ENCODE measurements around the gene FBXL20. TPM values are rescaled to one million over a fixed set of nuclear protein-coding genes. Genes with fewer than 3 reads are reported as not detected.

Gene FBXL20
- total and polyA plus RNA-seq, 9 of the 15 experiments (the other 6 are each of a cell fraction or from before 2014, with no cell fraction given): 1.8 to 15.1 (median 5.6) TPM

DNA sequence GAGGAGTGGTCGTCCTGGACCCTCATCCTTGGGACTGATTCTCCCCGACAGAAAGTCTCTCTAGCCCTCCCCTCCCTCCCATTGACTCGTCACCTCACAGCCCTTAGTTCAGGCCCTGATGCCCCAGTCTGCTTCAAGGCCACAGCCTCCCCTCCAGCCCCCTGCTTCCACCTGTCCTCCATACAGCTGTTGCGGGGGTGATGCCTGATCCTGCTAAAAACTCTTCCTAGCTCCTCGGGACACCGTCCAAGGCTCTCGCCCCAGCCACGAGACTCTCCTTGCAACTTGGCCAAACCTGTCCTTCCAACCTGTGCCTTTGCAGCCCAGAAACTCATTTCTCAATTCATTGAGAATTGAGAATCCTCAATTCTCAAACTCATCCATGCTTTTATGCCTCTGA, 182.5 kb downstream of the FBXL20 start:
- DNase-seq (ENCODE audit: extremely low read depth in 1 of 4, low spot score in 3 of 4) (no peak), FAIRE-seq (no peak), ATAC-seq (no peak)
- Histone ChIP-seq H3K79me2 (ENCODE audit: control insufficient read depth, insufficient read depth, low read length) (no peaks in the 10 kb centered on the region), H2AFZ (ENCODE audit: low read depth, low read length) (no peak overlapping the region), H3K9ac (ENCODE audit: insufficient read depth in 1 of 2, low read depth in 2 of 2, low read length in 2 of 2) (0 out of 4 replicates have a peak overlapping the region, but pooled peaks of 1 of the 2 experiments have one; percentile 7), H4K20me1 (replicated peaks; ENCODE audit: control insufficient read depth, insufficient read depth, low read length) (no peaks in the 10 kb centered on the region), H3K4me2 (ENCODE audit: insufficient read depth, low read length) (no peak overlapping the region), H3K4me1 (replicated peaks in 1 of 2; ENCODE audit: control insufficient read depth in 2 of 2, insufficient read depth in 2 of 2, low read length in 2 of 2) (peaks cover 0 to 6% of the 10 kb centered on the region in 2 experiments; a peak in 2 of 5 replicates), H3K27me3 (ENCODE audit: control insufficient read depth in 2 of 2, insufficient read depth in 2 of 2, low read length in 2 of 2) (peaks cover 11 to 60% of the 10 kb centered on the region in 2 experiments; a peak in 4 of 5 replicates), H3K36me3 (ENCODE audit: control insufficient read depth, insufficient read depth, low read length) (no peaks in the 10 kb centered on the region), H3K27ac (ENCODE audit: extremely low read depth, low read depth, low read length) (no peak overlapping the region), H3K4me3 (no peak overlapping the region), H3K9me1 (ENCODE audit: control insufficient read depth, insufficient read depth, low read length) (no peaks in the 10 kb centered on the region), H3K9me3 (replicated peaks; ENCODE audit: control insufficient read depth, insufficient read depth, low read depth, low read length) (no peaks in the 10 kb centered on the region)
- ChIA-PET CTCF (ENCODE audit: low intra/inter-chr PET ratio) (no interaction called here), POLR2A (interaction anchor here (0.7 to 1.0 kb wide), 3 partner anchors 12 to 635 kb away, joined by 3 read pairs; partner anchors contain the start of gene RPL19)
- TF ChIP-seq, protein P1, sequence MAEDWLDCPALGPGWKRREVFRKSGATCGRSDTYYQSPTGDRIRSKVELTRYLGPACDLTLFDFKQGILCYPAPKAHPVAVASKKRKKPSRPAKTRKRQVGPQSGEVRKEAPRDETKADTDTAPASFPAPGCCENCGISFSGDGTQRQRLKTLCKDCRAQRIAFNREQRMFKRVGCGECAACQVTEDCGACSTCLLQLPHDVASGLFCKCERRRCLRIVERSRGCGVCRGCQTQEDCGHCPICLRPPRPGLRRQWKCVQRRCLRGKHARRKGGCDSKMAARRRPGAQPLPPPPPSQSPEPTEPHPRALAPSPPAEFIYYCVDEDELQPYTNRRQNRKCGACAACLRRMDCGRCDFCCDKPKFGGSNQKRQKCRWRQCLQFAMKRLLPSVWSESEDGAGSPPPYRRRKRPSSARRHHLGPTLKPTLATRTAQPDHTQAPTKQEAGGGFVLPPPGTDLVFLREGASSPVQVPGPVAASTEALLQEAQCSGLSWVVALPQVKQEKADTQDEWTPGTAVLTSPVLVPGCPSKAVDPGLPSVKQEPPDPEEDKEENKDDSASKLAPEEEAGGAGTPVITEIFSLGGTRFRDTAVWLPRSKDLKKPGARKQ (CRISPR knock-in tag; IDR thresholded peaks at IDR 0.05): no peak
- TF ChIP-seq FIP1L1 (IDR thresholded peaks at IDR 0.05; ENCODE audit: low read depth, low read length, poor library complexity, severe bottlenecking) (no peak), JUNB (CRISPR knock-in tag; conservative IDR thresholded peaks at IDR 0.05) (no peak), WHSC1 (IDR thresholded peaks at IDR 0.05; ENCODE audit: low read length) (no peak), TEAD4 (IDR thresholded peaks at IDR 0.05; ENCODE audit: low read length) (no peak), TEAD4 (CRISPR knock-in tag; IDR thresholded peaks at IDR 0.05; ENCODE audit: borderline replicate concordance) (no peak), STAT5B (CRISPR knock-in tag; IDR thresholded peaks at IDR 0.05) (no peak), LCOR (CRISPR knock-in tag; IDR thresholded peaks at IDR 0.05) (no peak), ZNF165 (CRISPR knock-in tag; IDR thresholded peaks at IDR 0.05; ENCODE audit: borderline replicate concordance) (no peak), MTA3 (IDR thresholded peaks at IDR 0.05; ENCODE audit: borderline replicate concordance) (no peak)
- TF ChIP-seq, protein P2, sequence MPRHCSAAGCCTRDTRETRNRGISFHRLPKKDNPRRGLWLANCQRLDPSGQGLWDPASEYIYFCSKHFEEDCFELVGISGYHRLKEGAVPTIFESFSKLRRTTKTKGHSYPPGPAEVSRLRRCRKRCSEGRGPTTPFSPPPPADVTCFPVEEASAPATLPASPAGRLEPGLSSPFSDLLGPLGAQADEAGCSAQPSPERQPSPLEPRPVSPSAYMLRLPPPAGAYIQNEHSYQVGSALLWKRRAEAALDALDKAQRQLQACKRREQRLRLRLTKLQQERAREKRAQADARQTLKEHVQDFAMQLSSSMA (CRISPR knock-in tag; IDR thresholded peaks at IDR 0.05): no peak
- TF ChIP-seq, protein P3, sequence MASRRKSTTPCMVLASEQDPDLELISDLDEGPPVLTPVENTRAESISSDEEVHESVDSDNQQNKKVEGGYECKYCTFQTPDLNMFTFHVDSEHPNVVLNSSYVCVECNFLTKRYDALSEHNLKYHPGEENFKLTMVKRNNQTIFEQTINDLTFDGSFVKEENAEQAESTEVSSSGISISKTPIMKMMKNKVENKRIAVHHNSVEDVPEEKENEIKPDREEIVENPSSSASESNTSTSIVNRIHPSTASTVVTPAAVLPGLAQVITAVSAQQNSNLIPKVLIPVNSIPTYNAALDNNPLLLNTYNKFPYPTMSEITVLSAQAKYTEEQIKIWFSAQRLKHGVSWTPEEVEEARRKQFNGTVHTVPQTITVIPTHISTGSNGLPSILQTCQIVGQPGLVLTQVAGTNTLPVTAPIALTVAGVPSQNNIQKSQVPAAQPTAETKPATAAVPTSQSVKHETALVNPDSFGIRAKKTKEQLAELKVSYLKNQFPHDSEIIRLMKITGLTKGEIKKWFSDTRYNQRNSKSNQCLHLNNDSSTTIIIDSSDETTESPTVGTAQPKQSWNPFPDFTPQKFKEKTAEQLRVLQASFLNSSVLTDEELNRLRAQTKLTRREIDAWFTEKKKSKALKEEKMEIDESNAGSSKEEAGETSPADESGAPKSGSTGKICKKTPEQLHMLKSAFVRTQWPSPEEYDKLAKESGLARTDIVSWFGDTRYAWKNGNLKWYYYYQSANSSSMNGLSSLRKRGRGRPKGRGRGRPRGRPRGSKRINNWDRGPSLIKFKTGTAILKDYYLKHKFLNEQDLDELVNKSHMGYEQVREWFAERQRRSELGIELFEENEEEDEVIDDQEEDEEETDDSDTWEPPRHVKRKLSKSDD (conservative IDR thresholded peaks at IDR 0.05; ENCODE audit: low read length): no peak
- TF ChIP-seq, protein P4, sequence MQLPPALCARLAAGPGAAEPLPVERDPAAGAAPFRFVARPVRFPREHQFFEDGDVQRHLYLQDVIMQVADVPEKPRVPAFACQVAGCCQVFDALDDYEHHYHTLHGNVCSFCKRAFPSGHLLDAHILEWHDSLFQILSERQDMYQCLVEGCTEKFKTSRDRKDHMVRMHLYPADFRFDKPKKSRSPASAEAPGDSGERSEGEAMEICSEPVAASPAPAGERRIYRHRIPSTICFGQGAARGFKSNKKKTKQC (CRISPR knock-in tag; IDR thresholded peaks at IDR 0.05): no peak
- TF ChIP-seq, protein P5, sequence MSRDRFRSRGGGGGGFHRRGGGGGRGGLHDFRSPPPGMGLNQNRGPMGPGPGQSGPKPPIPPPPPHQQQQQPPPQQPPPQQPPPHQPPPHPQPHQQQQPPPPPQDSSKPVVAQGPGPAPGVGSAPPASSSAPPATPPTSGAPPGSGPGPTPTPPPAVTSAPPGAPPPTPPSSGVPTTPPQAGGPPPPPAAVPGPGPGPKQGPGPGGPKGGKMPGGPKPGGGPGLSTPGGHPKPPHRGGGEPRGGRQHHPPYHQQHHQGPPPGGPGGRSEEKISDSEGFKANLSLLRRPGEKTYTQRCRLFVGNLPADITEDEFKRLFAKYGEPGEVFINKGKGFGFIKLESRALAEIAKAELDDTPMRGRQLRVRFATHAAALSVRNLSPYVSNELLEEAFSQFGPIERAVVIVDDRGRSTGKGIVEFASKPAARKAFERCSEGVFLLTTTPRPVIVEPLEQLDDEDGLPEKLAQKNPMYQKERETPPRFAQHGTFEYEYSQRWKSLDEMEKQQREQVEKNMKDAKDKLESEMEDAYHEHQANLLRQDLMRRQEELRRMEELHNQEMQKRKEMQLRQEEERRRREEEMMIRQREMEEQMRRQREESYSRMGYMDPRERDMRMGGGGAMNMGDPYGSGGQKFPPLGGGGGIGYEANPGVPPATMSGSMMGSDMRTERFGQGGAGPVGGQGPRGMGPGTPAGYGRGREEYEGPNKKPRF (IDR thresholded peaks at IDR 0.05; ENCODE audit: low read depth, low read length): no peak
- in situ Hi-C loops (cut with MboI): no loop called here
- 1% methylated on average over 6 of the region's 8 CpGs for WGBS (ENCODE audit: insufficient coverage, low coverage, missing lambda C conversion rate)
- no TSS peak for BruUV-seq (replicated peaks)
- intact Hi-C loops (cut with micrococcal nuclease): no loop called here
